HG02943 (cell line): Measurements from ENCODE around the gene SLC25A51.

Experiments used
- ATAC-seq: cut with Tn5 transposase; IDR thresholded peaks from one replicate; pipeline ENCODE4 v1.9.1; 2021; ENCODE audit warnings: mild to moderate bottlenecking, low read depth, moderate library complexity; ENCODE audit not compliant: unreplicated experiment

SLC25A51 gene

GRCh38 chr9:37856551-37856950, 47.4 kb downstream of the SLC25A51 start:
- ATAC-seq = no peak

- no peak for ATAC-seq
Measured at GRCh38 chr9:37852222-37852621, 51.7 kb downstream of the SLC25A51 start.

- no peak for ATAC-seq
Measured at GRCh38 chr9:37840560-37841194, 63.2 kb downstream of the SLC25A51 start.

- no peak for ATAC-seq
Measured at GRCh38 chr9:37839496-37840461, 64.1 kb downstream of the SLC25A51 start.
